Activated CD4-positive, alpha-beta T cell treated with anti-CD3 and anti-CD28 coated beads, Interleukin-2, amount 10 ng/mL, durations not matched to agents 24 days and 14 days (primary cell): ENCODE results near the gene CNGA1. TPM values are rescaled to one million over a fixed set of nuclear protein-coding genes. Genes with fewer than 3 reads are reported as not detected.
"Not testable (repeated sequence)": the region's sequence is repeated elsewhere in the genome, so short reads cannot be mapped to it uniquely, and the experiment has no call there.

Source experiments
- DNase-seq: peaks from one replicate; pipeline ENCODE4 v3.0.0; 2022
- H3K27ac Mint-ChIP-seq: one replicate; pipeline ENCODE4 v1.8.0; 2022; ENCODE audit warnings: mild to moderate bottlenecking, mixed read lengths
- H3K27me3 Mint-ChIP-seq: one replicate; pipeline ENCODE4 v1.8.0; 2022; ENCODE audit warnings: mixed read lengths
- H3K36me3 Mint-ChIP-seq: one replicate; pipeline ENCODE4 v1.8.0; 2022; ENCODE audit warnings: low read depth, mild to moderate bottlenecking, mixed read lengths
- H3K4me1 Mint-ChIP-seq: one replicate; pipeline ENCODE4 v1.8.0; 2021; ENCODE audit warnings: mixed read lengths
- H3K4me3 Mint-ChIP-seq: one replicate; pipeline ENCODE4 v1.8.0; 2022; ENCODE audit warnings: mild to moderate bottlenecking, moderate library complexity, mixed read lengths
- H3K9me3 Mint-ChIP-seq: one replicate; pipeline ENCODE4 v1.8.0; 2021; ENCODE audit warnings: mixed read lengths
- intact Hi-C: fragments of 100-400 bp; cut with micrococcal nuclease; formaldehyde crosslinking; loops from one replicate; pipeline ENCODE4 v1.15.1; 2023
- total RNA-seq: library from RNA; stranded (reverse); gene quantifications from 2 replicates; pipeline ENCODE4 v1.2.3, GENCODE V29; 2022

The CNGA1 gene
- total RNA-seq, 1 donor from 2014 or later, result not detected

GRCh38 chr4:48024522-48024921, 8.0 kb upstream of the CNGA1 start:
- no peak for DNase-seq
- no peak overlapping the region for H3K27ac Mint-ChIP-seq
- intact Hi-C loops, result no loop called here
- H3K4me1 Mint-ChIP-seq, result peaks cover 24% of the 10 kb centered on the region
- H3K4me3 Mint-ChIP-seq, result no peak overlapping the region
- H3K9me3 Mint-ChIP-seq, result peaks cover 4% of the 10 kb centered on the region
- no peaks in the 10 kb centered on the region for H3K36me3 Mint-ChIP-seq
- peaks cover 3% of the 10 kb centered on the region for H3K27me3 Mint-ChIP-seq

- H3K27ac Mint-ChIP-seq, result no peak overlapping the region
Observed at GRCh38 chr4:48022192-48022799, 5.8 kb upstream of the CNGA1 start.

GRCh38 chr4:48021100-48021499, 4.6 kb upstream of the CNGA1 start:
- intact Hi-C loops, result loop anchor here (1.0 to 2.0 kb wide), 2 partner anchors 15 to 44 kb away; no protein-coding TSS in a partner anchor
- no peak for DNase-seq
- Mint-ChIP-seq H3K36me3 (no peaks in the 10 kb centered on the region), H3K27me3 (peaks cover 15% of the 10 kb centered on the region), H3K27ac (no peak overlapping the region), H3K4me3 (no peak overlapping the region), H3K4me1 (peaks cover 16% of the 10 kb centered on the region), H3K9me3 (peaks cover 4% of the 10 kb centered on the region)

More at GRCh38 chr4:48022192-48022799, 5.8 kb upstream of the CNGA1 start:
- intact Hi-C loops, result no loop called here
- Mint-ChIP-seq H3K4me3 (no peak overlapping the region), H3K36me3 (no peaks in the 10 kb centered on the region), H3K4me1 (peaks cover 14% of the 10 kb centered on the region), H3K9me3 (peaks cover 4% of the 10 kb centered on the region), H3K27me3 (peaks cover 14% of the 10 kb centered on the region)
- DNase-seq, result no peak

- H3K9me3 Mint-ChIP-seq, result peaks cover 4% of the 10 kb centered on the region
Observed at GRCh38 chr4:48018112-48018511, 1.6 kb upstream of the CNGA1 start.

DNA sequence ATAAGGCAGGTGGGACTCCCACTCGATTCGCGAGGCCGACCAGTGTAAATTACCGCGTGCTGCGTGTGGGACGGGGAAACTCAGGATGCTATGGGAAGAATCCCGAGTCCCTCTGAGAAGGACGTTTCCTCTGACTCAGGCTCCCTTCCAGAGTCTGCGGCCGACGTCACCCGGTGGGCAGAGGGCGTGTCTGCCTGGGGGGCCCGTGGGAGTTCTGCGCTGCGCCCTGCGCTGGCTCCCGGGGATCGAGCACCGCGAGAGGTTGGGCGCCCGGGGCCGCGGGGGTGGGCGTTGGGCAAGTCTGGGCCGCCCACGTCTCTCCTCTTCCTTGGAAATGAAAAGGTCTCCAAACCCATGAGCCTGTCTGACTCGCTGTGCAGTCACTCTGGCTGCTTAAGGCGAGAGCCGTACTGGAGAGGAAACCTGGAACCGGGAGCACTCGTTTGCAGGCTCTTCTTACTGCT, 659 bp upstream of the CNGA1 start:
- Mint-ChIP-seq H3K9me3 (peaks cover 3% of the 10 kb centered on the region), H3K4me1 (peaks cover 22% of the 10 kb centered on the region), H3K4me3 (peak overlapping the region; percentile 80), H3K27ac (peak overlapping the region; percentile 45), H3K27me3 (peaks cover 30% of the 10 kb centered on the region), H3K36me3 (no peaks in the 10 kb centered on the region)
- peak; percentile 73 for DNase-seq
- intact Hi-C loops, result no loop called here

More at GRCh38 chr4:48018112-48018511, 1.6 kb upstream of the CNGA1 start:
- Mint-ChIP-seq H3K36me3 (no peaks in the 10 kb centered on the region), H3K4me3 (no peak overlapping the region), H3K27ac (no peak overlapping the region), H3K4me1 (peaks cover 22% of the 10 kb centered on the region), H3K27me3 (peaks cover 30% of the 10 kb centered on the region)
- DNase-seq, result no peak
- intact Hi-C loops, result no loop called here

- DNase-seq, result no peak
- no peaks in the 10 kb centered on the region for H3K36me3 Mint-ChIP-seq
- H3K27me3 Mint-ChIP-seq, result peaks cover 30% of the 10 kb centered on the region
- H3K9me3 Mint-ChIP-seq, result peaks cover 5% of the 10 kb centered on the region
- H3K27ac Mint-ChIP-seq, result no peak overlapping the region
- H3K4me3 Mint-ChIP-seq, result peak overlapping the region; percentile 80
- intact Hi-C loops, result loop anchor here (1.0 kb wide), 2 partner anchors 32 to 72 kb away; no protein-coding TSS in a partner anchor
- peaks cover 16% of the 10 kb centered on the region for H3K4me1 Mint-ChIP-seq
Observed at GRCh38 chr4:48015678-48016077, 803 bp downstream of the CNGA1 start.

DNA sequence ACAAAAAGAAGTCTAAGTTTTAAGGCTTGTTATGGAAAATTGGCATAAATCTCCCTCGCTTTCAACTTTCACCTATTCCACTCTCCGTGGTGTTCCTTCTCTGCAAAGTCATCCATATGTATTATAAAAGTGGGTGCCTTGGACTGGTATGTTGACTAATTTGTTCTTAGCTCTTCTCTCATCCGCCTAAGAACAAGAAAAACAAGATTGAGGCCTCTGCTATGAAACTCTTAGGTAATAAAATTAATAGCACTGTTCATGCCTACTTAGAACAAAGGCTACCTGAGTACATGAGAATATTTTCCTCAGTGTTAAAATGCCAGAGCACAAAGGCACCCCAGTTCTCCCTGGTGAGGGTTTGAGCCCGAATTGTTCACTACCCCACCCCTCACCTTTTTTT, 1.3 kb downstream of the CNGA1 start:
- no peaks in the 10 kb centered on the region for H3K36me3 Mint-ChIP-seq
- peaks cover 30% of the 10 kb centered on the region for H3K27me3 Mint-ChIP-seq
- H3K27ac Mint-ChIP-seq, result no peak overlapping the region
- no peak overlapping the region for H3K4me3 Mint-ChIP-seq
- H3K9me3 Mint-ChIP-seq, result peaks cover 5% of the 10 kb centered on the region
- intact Hi-C loops, result no loop called here
- H3K4me1 Mint-ChIP-seq, result peaks cover 16% of the 10 kb centered on the region
- DNase-seq, result no peak

- no peak overlapping the region for H3K27ac Mint-ChIP-seq
- peaks cover 5% of the 10 kb centered on the region for H3K9me3 Mint-ChIP-seq
- no peaks in the 10 kb centered on the region for H3K36me3 Mint-ChIP-seq
- peaks cover 11% of the 10 kb centered on the region for H3K4me1 Mint-ChIP-seq
- DNase-seq, result no peak
- H3K27me3 Mint-ChIP-seq, result peaks cover 20% of the 10 kb centered on the region
- no peak overlapping the region for H3K4me3 Mint-ChIP-seq
- intact Hi-C loops, result no loop called here
Observed at GRCh38 chr4:48012824-48013223, 3.7 kb downstream of the CNGA1 start.

- DNase-seq, result no peak
- no peak overlapping the region for H3K27ac Mint-ChIP-seq
- H3K36me3 Mint-ChIP-seq, result no peaks in the 10 kb centered on the region
- H3K27me3 Mint-ChIP-seq, result peaks cover 16% of the 10 kb centered on the region
- H3K4me3 Mint-ChIP-seq, result no peak overlapping the region
- intact Hi-C loops, result no loop called here
- peaks cover 7% of the 10 kb centered on the region for H3K4me1 Mint-ChIP-seq
- peaks cover 5% of the 10 kb centered on the region for H3K9me3 Mint-ChIP-seq
Observed at GRCh38 chr4:48011722-48012121, 4.8 kb downstream of the CNGA1 start.

GRCh38 chr4:48010906-48011305, 5.6 kb downstream of the CNGA1 start:
- H3K4me1 Mint-ChIP-seq, H3K27ac Mint-ChIP-seq, DNase-seq, H3K36me3 Mint-ChIP-seq, intact Hi-C loops, H3K9me3 Mint-ChIP-seq, H3K4me3 Mint-ChIP-seq: not testable (repeated sequence)
- H3K27me3 Mint-ChIP-seq, result peaks cover 13% of the 10 kb centered on the region

GRCh38 chr4:48008021-48008596, 8.4 kb downstream of the CNGA1 start:
- Mint-ChIP-seq H3K4me1 (no peaks in the 10 kb centered on the region), H3K36me3 (peaks cover 2% of the 10 kb centered on the region), H3K27ac (no peak overlapping the region), H3K9me3 (peaks cover 8% of the 10 kb centered on the region), H3K4me3 (no peak overlapping the region), H3K27me3 (no peaks in the 10 kb centered on the region)
- no peak for DNase-seq
- intact Hi-C loops, result no loop called here

- Mint-ChIP-seq H3K36me3 (peaks cover 2% of the 10 kb centered on the region), H3K27me3 (peaks cover 3% of the 10 kb centered on the region), H3K27ac (no peak overlapping the region), H3K9me3 (peaks cover 3% of the 10 kb centered on the region), H3K4me3 (no peak overlapping the region), H3K4me1 (no peaks in the 10 kb centered on the region)
- no peak for DNase-seq
- intact Hi-C loops, result no loop called here
Observed at GRCh38 chr4:48005781-48006180, 10.7 kb downstream of the CNGA1 start.

DNA sequence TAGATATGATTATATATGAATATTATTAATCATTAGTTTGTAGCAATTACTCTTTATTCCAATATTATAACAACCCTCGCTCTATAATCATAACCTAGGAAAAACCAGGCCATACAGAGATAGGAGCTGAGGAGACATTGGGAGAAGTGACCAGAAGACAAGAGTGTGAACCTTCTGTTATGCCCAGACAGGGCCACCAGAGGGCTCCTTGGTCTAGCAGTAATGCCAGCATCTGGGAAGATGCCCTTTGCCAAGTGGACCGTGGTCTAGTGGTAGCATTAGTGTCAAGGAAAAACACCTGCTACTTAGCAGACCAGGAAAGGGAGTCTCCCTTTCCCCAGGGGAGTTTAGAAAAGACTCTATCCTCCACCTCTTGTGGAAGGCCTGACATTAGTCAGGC, 12.9 kb downstream of the CNGA1 start:
- intact Hi-C loops, result loop anchor here (1.0 to 2.0 kb wide), 2 partner anchors 84 to 137 kb away; no protein-coding TSS in a partner anchor
- H3K27ac Mint-ChIP-seq, H3K4me1 Mint-ChIP-seq: not testable (repeated sequence)

DNA sequence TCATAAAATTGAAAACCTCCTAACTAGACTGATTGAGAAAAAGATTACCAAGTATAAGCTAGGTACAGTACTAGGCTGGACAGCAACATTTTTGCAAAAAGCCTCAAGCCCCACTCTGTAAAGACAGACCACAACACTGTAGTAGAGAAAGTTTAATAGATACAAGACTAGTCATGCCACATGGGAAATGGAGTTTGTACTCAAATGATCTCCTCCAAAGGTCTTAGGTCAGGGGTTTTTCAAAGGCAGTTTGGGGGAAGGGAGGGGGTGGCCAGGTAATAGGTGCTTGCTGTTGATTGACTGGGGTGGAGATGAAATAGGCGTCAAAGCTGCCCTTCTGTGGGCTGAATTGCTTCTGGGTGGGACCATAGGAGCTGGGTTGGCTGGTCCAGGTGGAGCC, 14.2 kb downstream of the CNGA1 start:
- Mint-ChIP-seq H3K9me3 (peaks cover 7% of the 10 kb centered on the region), H3K27ac (no peak overlapping the region), H3K4me3 (no peak overlapping the region), H3K27me3 (peaks cover 6% of the 10 kb centered on the region), H3K4me1 (no peaks in the 10 kb centered on the region), H3K36me3 (peaks cover 2% of the 10 kb centered on the region)
- intact Hi-C loops, result loop anchor here (2.0 kb wide), 1 partner anchor 139 kb away; no protein-coding TSS in a partner anchor
- no peak for DNase-seq

More for the DNA sequence above, 12.9 kb downstream of the CNGA1 start:
- H3K9me3 Mint-ChIP-seq, H3K27me3 Mint-ChIP-seq, H3K4me3 Mint-ChIP-seq, H3K36me3 Mint-ChIP-seq: not testable (repeated sequence)
- DNase-seq, result peak; percentile 76
